GM08714 (cell line): ENCODE data around the gene C10orf105.

Experiments used
- H3K4me3 ChIP-seq: fragments of 200-500 bp; sonication (Bioruptor generic); 2 replicates; pipeline ENCODE4 v1.5.1; 2014; ENCODE audit warnings: mild to moderate bottlenecking, low read length, inconsistent platforms
- ZNF274 ChIP-seq: IDR thresholded peaks from 2 replicates; pipeline ENCODE4 v1.6.1; 2012; ENCODE audit warnings: mild to moderate bottlenecking, low read depth, low read length

Gene C10orf105

DNA sequence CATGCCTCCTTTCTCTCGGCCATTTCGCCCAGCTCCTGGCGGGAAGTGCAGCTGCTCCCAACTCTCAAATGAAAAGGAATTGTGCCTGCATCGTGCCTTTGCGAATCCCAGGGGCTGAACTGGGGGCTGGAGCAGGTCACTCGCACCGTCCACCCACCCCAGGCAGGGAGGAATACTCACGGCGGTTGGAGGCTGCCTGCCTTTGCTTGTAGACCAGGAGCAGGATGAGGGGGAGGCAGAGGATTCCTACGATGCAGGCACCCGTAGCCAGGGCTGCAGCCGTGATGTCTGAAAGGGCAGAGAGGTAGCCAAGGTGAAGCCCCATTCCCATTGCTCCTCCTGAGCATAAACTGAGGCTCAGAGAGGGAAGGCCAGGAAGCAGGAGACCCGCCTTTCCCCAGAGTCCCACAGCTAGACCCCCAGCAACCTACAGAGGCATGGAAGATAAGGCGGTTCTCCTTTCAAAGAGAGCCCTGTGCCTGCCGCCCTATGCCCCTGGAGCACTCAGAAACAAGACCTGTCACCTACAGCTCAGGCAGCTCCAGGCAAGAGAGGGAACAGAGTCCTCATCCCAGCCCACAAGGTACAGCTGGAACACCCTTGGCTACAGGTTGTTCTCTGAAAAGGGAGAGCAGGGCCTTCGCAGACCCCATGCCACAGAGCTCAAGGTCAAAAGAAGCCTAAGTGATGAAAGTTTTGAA, 35.8 kb upstream of the C10orf105 start:
- no peak for TF ChIP-seq ZNF274
- no peak overlapping the region for H3K4me3 ChIP-seq

GRCh38 chr10:71754562-71754961, 35.0 kb upstream of the C10orf105 start:
- TF ChIP-seq ZNF274, result no peak
- no peak overlapping the region for H3K4me3 ChIP-seq

GRCh38 chr10:71753960-71754505, 34.5 kb upstream of the C10orf105 start:
- no peak for TF ChIP-seq ZNF274
- H3K4me3 ChIP-seq, result no peak overlapping the region

- TF ChIP-seq ZNF274, result no peak
Measured at GRCh38 chr10:71753091-71753959, 33.7 kb upstream of the C10orf105 start.

DNA sequence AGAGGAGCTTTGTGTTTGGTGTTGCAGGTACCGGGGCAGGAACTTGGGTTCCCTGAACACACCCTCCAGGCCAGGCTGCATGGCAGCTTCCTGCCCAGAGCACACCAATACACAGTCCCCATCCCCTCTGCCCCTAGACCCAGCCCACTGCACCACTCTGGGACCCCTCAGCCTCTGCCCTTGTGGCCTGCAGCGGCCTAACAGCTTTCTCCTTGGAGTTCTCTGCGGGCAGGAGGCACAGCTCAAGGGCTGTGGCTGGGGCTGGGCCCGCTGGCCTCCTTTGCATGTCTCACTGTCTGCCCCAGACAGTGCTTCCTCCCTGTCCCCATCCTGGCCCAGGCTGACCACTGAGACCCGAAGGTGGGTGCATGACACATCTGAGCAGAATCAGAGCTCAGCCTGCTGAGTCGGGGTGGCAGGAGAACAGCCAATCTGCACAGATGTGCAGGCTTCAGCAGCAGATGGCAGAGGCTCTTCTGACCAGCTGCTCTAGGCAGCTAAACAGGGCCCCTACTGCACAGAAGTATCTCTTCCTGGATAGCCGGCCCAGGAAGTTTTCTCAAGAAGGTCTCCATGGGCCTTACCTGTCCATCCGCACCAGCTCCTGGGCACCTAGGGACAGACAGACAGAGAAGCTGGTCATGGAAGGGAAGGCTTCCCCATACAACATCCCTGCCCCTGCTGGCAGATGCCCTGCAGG, 33.0 kb upstream of the C10orf105 start:
- TF ChIP-seq ZNF274, result no peak
- H3K4me3 ChIP-seq, result no peak overlapping the region

More at GRCh38 chr10:71753091-71753959, 33.7 kb upstream of the C10orf105 start:
- H3K4me3 ChIP-seq, result no peak overlapping the region

- no peak overlapping the region for H3K4me3 ChIP-seq
- no peak for TF ChIP-seq ZNF274
Measured at GRCh38 chr10:71751515-71752224, 32.1 kb upstream of the C10orf105 start.

- no peak for TF ChIP-seq ZNF274
Measured at GRCh38 chr10:71750986-71751385, 31.4 kb upstream of the C10orf105 start.

DNA sequence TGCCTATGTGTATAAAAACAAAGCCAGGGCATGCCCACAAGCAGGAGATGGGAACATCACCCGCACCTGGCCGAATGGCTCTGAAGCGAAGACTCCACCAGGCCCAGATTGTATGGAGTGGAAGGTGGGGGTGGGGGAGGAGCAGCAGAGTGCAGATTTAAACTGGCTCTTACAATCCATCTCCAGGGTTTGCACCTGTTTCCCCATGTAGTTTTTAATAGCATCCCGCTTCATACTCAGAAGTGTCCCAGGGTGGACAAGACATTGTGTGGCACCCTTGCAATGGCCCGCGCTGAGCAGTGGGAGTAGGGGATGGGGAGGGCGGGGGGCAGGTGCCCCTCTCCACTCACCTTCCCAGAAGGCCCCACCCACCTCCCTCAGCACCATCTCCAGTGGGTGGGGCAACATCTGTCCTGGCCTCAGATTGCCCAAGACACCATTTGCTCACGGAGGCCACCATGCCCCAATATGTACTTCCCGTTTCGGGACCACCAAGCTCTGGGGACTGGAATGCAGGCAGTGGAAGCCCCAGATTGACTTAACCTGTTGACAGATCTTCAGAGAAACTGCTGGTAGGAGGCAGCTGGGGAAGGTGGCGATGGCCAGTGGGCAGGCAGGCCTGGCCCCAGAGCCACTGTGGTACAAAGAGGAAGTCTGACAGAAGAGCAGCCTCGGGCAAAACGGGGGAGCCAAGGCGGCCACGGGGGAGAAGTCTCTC, 30.7 kb upstream of the C10orf105 start:
- TF ChIP-seq ZNF274, result no peak
- H3K4me3 ChIP-seq, result no peak overlapping the region

More at GRCh38 chr10:71750986-71751385, 31.4 kb upstream of the C10orf105 start:
- H3K4me3 ChIP-seq, result no peak overlapping the region

- H3K4me3 ChIP-seq, result no peak overlapping the region
- TF ChIP-seq ZNF274, result no peak
Measured at GRCh38 chr10:71749396-71749795, 29.8 kb upstream of the C10orf105 start.

DNA sequence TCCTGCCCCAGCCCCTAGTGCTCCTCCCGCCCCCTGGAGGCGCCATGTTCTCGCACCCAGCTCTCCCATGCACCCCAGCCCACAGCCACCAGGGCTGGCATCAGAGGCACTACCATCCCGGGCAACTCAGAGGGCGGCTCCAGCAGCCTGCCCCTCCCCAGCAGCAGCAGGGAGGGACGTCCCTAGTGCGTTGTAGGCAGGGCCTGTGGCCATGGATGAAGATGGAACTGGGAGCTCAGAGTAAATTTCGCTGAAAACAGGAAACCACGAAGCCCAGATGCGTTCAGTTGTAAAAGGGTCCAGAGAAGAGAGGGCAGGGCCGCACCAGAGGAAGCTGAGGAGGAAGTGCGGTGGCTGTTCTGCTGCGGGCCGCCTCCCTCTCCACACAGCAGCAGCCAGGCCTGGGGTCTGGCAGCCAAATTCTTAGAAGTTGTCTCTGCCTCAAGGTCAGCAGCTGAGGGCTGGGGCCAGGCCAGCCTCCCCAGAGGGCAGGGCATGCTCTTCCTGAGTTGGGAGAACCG, 29.2 kb upstream of the C10orf105 start:
- H3K4me3 ChIP-seq, result no peak overlapping the region
- TF ChIP-seq ZNF274, result no peak

- H3K4me3 ChIP-seq, result no peak overlapping the region
- no peak for TF ChIP-seq ZNF274
Measured at GRCh38 chr10:71747551-71748523, 28.3 kb upstream of the C10orf105 start.
